B cell (primary cell): ENCODE results near the gene RNF215.

Source experiments
- CTCF ChIP-seq: fragments of 200-600 bp; IDR thresholded peaks from one replicate; pipeline ENCODE4 v1.8.0; 2022; ENCODE audit warnings: antibody characterized with exemption, mild to moderate bottlenecking
- EZH2 ChIP-seq: IDR thresholded peaks from 2 replicates; pipeline ENCODE4 v1.6.1; 2012; ENCODE audit warnings: borderline replicate concordance, low read depth, mild to moderate bottlenecking, moderate library complexity, low read length; ENCODE audit not compliant: insufficient read depth, poor library complexity, severe bottlenecking

DNA sequence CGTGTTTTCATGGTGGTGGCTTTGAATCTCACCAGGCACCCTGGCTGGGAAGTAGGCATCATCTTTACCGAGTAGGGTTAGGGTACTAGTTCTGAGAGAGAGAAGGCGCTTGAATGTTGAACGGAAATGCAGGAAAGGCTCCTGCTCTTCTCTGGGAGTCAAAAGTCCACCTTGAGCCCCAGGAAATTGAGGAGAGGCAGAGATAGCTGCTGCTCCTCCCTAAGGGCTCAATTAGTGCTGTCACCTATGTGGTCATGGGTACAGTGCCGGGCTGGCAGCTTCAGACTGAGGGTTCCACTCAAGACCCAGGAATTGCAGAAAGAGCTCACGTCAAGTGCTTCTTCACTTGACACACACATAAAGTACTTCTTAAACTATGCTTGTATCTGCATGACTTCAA lies 28.7 kb downstream of the RNF215 start:
- TF ChIP-seq CTCF, result no peak
- no peak for TF ChIP-seq EZH2
